GM21737 (cell line): Measurements from ENCODE around the gene SETD3.

Experiments
- ATAC-seq: cut with Tn5 transposase; IDR thresholded peaks from one replicate; pipeline ENCODE4 v1.9.1; 2021; ENCODE audit warnings: mild to moderate bottlenecking, moderate library complexity; ENCODE audit not compliant: unreplicated experiment

SETD3 gene

GRCh38 chr14:99516871-99517642 is 36.4 kb upstream of the SETD3 start:
- ATAC-seq: no peak

- no peak for ATAC-seq
These were observed 35.7 kb upstream of the SETD3 start for GRCh38 chr14:99516156-99516870.

GRCh38 chr14:99515301-99516155 is 34.9 kb upstream of the SETD3 start:
- ATAC-seq: no peak

- ATAC-seq: no peak
These were observed 34.1 kb upstream of the SETD3 start for GRCh38 chr14:99514552-99515300.

GRCh38 chr14:99513946-99514551 is 33.4 kb upstream of the SETD3 start:
- no peak for ATAC-seq

GRCh38 chr14:99513183-99513694 is 32.6 kb upstream of the SETD3 start:
- no peak for ATAC-seq

- ATAC-seq: no peak
These were observed 32.0 kb upstream of the SETD3 start for GRCh38 chr14:99512571-99513182.

GRCh38 chr14:99512110-99512449 is 31.4 kb upstream of the SETD3 start:
- no peak for ATAC-seq

- ATAC-seq: no peak
These were observed 30.9 kb upstream of the SETD3 start for GRCh38 chr14:99511421-99512109.

- no peak for ATAC-seq
These were observed 30.0 kb upstream of the SETD3 start for GRCh38 chr14:99510556-99511139.

GRCh38 chr14:99509871-99510555 is 29.4 kb upstream of the SETD3 start:
- no peak for ATAC-seq

GRCh38 chr14:99508896-99509629 is 28.4 kb upstream of the SETD3 start:
- ATAC-seq: no peak

GRCh38 chr14:99507860-99508640 is 27.4 kb upstream of the SETD3 start:
- ATAC-seq: no peak

- no peak for ATAC-seq
These were observed 25.6 kb upstream of the SETD3 start for GRCh38 chr14:99506276-99506675.

GRCh38 chr14:99505089-99505488 is 24.4 kb upstream of the SETD3 start:
- ATAC-seq: no peak

- no peak for ATAC-seq
These were observed 23.3 kb upstream of the SETD3 start for GRCh38 chr14:99503848-99504453.
